Hepatocyte (in vitro differentiated cells): Measurements from ENCODE around the gene GALNT17. TPM values are rescaled to one million over a fixed set of nuclear protein-coding genes. Genes with fewer than 3 reads are reported as not detected.

ENCODE experiments used
- DNase-seq: peaks from one replicate; pipeline ENCODE4 v3.0.0-alpha.2; 2016; ENCODE audit warnings: low spot score
- H2AFZ ChIP-seq: fragments of 200-600 bp; sonication (generic); 2 replicates; pipeline ENCODE4 v1.6.0; 2016; ENCODE audit warnings: antibody characterized with exemption, mild to moderate bottlenecking
- H3K27ac ChIP-seq: fragments of 200-600 bp; sonication (generic); 2 replicates; pipeline ENCODE4 v1.5.1; 2016; ENCODE audit warnings: mild to moderate bottlenecking
- H3K27me3 ChIP-seq: fragments of 200-600 bp; sonication (generic); 2 replicates; pipeline ENCODE4 v1.6.1; 2016
- H3K36me3 ChIP-seq: fragments of 200-600 bp; sonication (generic); replicated peaks from 2 replicates; pipeline ENCODE4 v1.5.1; 2016; ENCODE audit warnings: low read depth; ENCODE audit not compliant: insufficient read depth
- H3K4me1 ChIP-seq: fragments of 200-600 bp; sonication (generic); 2 replicates; pipeline ENCODE4 v1.5.1; 2016; ENCODE audit warnings: mild to moderate bottlenecking, moderate library complexity; ENCODE audit not compliant: insufficient read depth
- H3K4me2 ChIP-seq: fragments of 200-600 bp; sonication (generic); 2 replicates; pipeline ENCODE4 v1.6.0; 2016
- H3K4me3 ChIP-seq: fragments of 200-600 bp; sonication (generic); 2 replicates; pipeline ENCODE4 v1.5.1; 2016; ENCODE audit warnings: mild to moderate bottlenecking
- H3K79me2 ChIP-seq: fragments of 200-600 bp; sonication (generic); 2 replicates; pipeline ENCODE4 v1.6.0; 2017; ENCODE audit warnings: mild to moderate bottlenecking
- H3K9me2 ChIP-seq: fragments of 200-600 bp; sonication (generic); replicated peaks from 2 replicates; pipeline ENCODE4 v1.6.0; 2017; ENCODE audit warnings: mild to moderate bottlenecking; ENCODE audit not compliant: insufficient read depth
- H3K9me3 ChIP-seq: fragments of 200-600 bp; sonication (generic); 2 replicates; pipeline ENCODE4 v1.5.1; 2016; ENCODE audit warnings: low read depth, mild to moderate bottlenecking
- H4K20me1 ChIP-seq: fragments of 200-600 bp; sonication (generic); 2 replicates; pipeline ENCODE4 v1.6.0; 2016; ENCODE audit warnings: mild to moderate bottlenecking; ENCODE audit not compliant: insufficient read depth, poor library complexity, severe bottlenecking
- CTCF ChIP-seq: fragments of 200-600 bp; sonication (generic); IDR thresholded peaks from 2 replicates; pipeline ENCODE4 v1.5.1; 2016; ENCODE audit warnings: antibody characterized with exemption, mild to moderate bottlenecking; ENCODE audit not compliant: poor library complexity
- EZH2 ChIP-seq: fragments of 200-600 bp; sonication (generic); IDR thresholded peaks from 2 replicates; pipeline ENCODE4 v1.6.1; 2016; ENCODE audit warnings: antibody characterized with exemption, mild to moderate bottlenecking, borderline replicate concordance
- EZH2phosphoT487 ChIP-seq: fragments of 200-600 bp; sonication (generic); IDR thresholded peaks from one replicate; pipeline ENCODE4 v1.6.1; 2018; ENCODE audit warnings: antibody characterized with exemption, mild to moderate bottlenecking, low read depth, moderate library complexity; ENCODE audit not compliant: unreplicated experiment, severe bottlenecking
- WGBS: methylation state at CpG from one replicate; pipeline ENCODE4 v1.1.6; 2016; ENCODE audit warnings: low lambda C conversion rate; ENCODE audit errors: missing lambda C conversion rate; 5-methylcytosine and 5-hydroxymethylcytosine counted together
- polyA plus RNA-seq: library from polyadenylated mRNA; unstranded; fragments of >200 nt; fragmentation: Nextera tagmentation; extraction: Ambion mirVana; gene quantifications from 2 replicates; pipeline ENCODE4 v1.2.1, GENCODE V29; 2016
- total RNA-seq: library from RNA; depleted of rRNA; stranded (reverse); fragments of >200 nt; gene quantifications from 2 replicates; pipeline ENCODE4 v1.2.3, GENCODE V29; 2014

GALNT17 gene
- total and polyA plus RNA-seq, 2 experiments from 2014 or later = 4.3 to 8.1 TPM

- no peak for DNase-seq
- no peak overlapping the region for H3K27ac ChIP-seq
- no peaks in the 10 kb centered on the region for H3K36me3 ChIP-seq
- no peak overlapping the region for H3K4me3 ChIP-seq
- no peaks in the 10 kb centered on the region for H3K9me2 ChIP-seq
- no peaks in the 10 kb centered on the region for H3K79me2 ChIP-seq
- no peak overlapping the region for H3K4me2 ChIP-seq
- H3K4me1 ChIP-seq = peaks cover 6% of the 10 kb centered on the region
- H2AFZ ChIP-seq = no peak overlapping the region
- no peaks in the 10 kb centered on the region for H4K20me1 ChIP-seq
- WGBS = 83% methylated on average over 2 of the region's 2 CpGs
- TF ChIP-seq EZH2 (no peak), CTCF (no peak), EZH2phosphoT487 (no peak)
- no peaks in the 10 kb centered on the region for H3K9me3 ChIP-seq
- H3K27me3 ChIP-seq = peaks cover 4% of the 10 kb centered on the region
Observed at GRCh38 chr7:71535616-71536015, 403.7 kb downstream of the GALNT17 start.

- Histone ChIP-seq H3K4me3 (no peak overlapping the region), H3K79me2 (no peaks in the 10 kb centered on the region), H3K9me3 (no peaks in the 10 kb centered on the region), H3K27me3 (peaks cover 4% of the 10 kb centered on the region), H3K4me2 (no peak overlapping the region), H3K4me1 (peaks cover 6% of the 10 kb centered on the region), H3K27ac (no peak overlapping the region), H2AFZ (no peak overlapping the region), H4K20me1 (no peaks in the 10 kb centered on the region), H3K9me2 (no peaks in the 10 kb centered on the region), H3K36me3 (no peaks in the 10 kb centered on the region)
- 16% methylated on average over 11 of the region's 11 CpGs for WGBS
- TF ChIP-seq EZH2phosphoT487 (no peak), CTCF (no peak), EZH2 (no peak)
- DNase-seq = no peak
Observed at GRCh38 chr7:71538210-71538609, 406.3 kb downstream of the GALNT17 start.

- DNase-seq = no peak
- H3K9me2 ChIP-seq = no peaks in the 10 kb centered on the region
- H3K4me1 ChIP-seq = peaks cover 6% of the 10 kb centered on the region
- H2AFZ ChIP-seq = no peak overlapping the region
- H3K9me3 ChIP-seq = no peaks in the 10 kb centered on the region
- 73% methylated on average over 4 of the region's 4 CpGs for WGBS
- H3K36me3 ChIP-seq = no peaks in the 10 kb centered on the region
- H4K20me1 ChIP-seq = no peaks in the 10 kb centered on the region
- no peak overlapping the region for H3K4me2 ChIP-seq
- H3K27me3 ChIP-seq = peaks cover 4% of the 10 kb centered on the region
- no peak overlapping the region for H3K4me3 ChIP-seq
- H3K79me2 ChIP-seq = no peaks in the 10 kb centered on the region
- no peak overlapping the region for H3K27ac ChIP-seq
- TF ChIP-seq EZH2 (no peak), CTCF (no peak), EZH2phosphoT487 (no peak)
Observed at GRCh38 chr7:71539615-71540014, 407.7 kb downstream of the GALNT17 start.
